Activated CD4-positive, alpha-beta T cell treated with anti-CD3 and anti-CD28 coated beads, Interleukin-2, Interleukin-6, amounts not matched to agents 100 ng/mL and 50 ng/mL, durations not matched to agents 16 hours and 8 hours (primary cell): ENCODE measurements around the gene RNASEH2A.

Experiments used
- DNase-seq: peaks from one replicate; pipeline ENCODE4 v3.0.0-alpha.2; 2020

Gene RNASEH2A

GRCh38 chr19:12783291-12783848, 23.0 kb upstream of the RNASEH2A start:
- DNase-seq: peak; percentile 93

- peak; percentile 60 for DNase-seq
Measured at GRCh38 chr19:12783849-12784393, 22.5 kb upstream of the RNASEH2A start.

- peak; percentile 44 for DNase-seq
Measured at GRCh38 chr19:12784394-12784870, 22.0 kb upstream of the RNASEH2A start.

GRCh38 chr19:12784871-12785430, 21.4 kb upstream of the RNASEH2A start:
- DNase-seq: peak; percentile 49

GRCh38 chr19:12785431-12786031, 20.9 kb upstream of the RNASEH2A start:
- peak; percentile 32 for DNase-seq

- peak; percentile 27 for DNase-seq
Measured at GRCh38 chr19:12786141-12786870, 20.1 kb upstream of the RNASEH2A start.

GRCh38 chr19:12786952-12787351, 19.4 kb upstream of the RNASEH2A start:
- no peak for DNase-seq

- DNase-seq: no peak
Measured at GRCh38 chr19:12787458-12787857, 18.9 kb upstream of the RNASEH2A start.

- DNase-seq: no peak
Measured at GRCh38 chr19:12788042-12788681, 18.2 kb upstream of the RNASEH2A start.

GRCh38 chr19:12788682-12789097, 17.7 kb upstream of the RNASEH2A start:
- peak; percentile 69 for DNase-seq

GRCh38 chr19:12789098-12789903, 17.1 kb upstream of the RNASEH2A start:
- peak; percentile 41 for DNase-seq

GRCh38 chr19:12789904-12790619, 16.3 kb upstream of the RNASEH2A start:
- peak; percentile 99 for DNase-seq

- DNase-seq: peak; percentile 28
Measured at GRCh38 chr19:12790628-12791344, 15.6 kb upstream of the RNASEH2A start.

- DNase-seq: peak; percentile 99
Measured at GRCh38 chr19:12791345-12792050, 14.9 kb upstream of the RNASEH2A start, which contains the start of gene JUNB. JUNB (plus strand) TSS chr19:12791486; CDS start chr19:12791772, 286 bp downstream.

GRCh38 chr19:12792051-12792852, 14.1 kb upstream of the RNASEH2A start:
- DNase-seq: peak; percentile 87

GRCh38 chr19:12792853-12793289, 13.5 kb upstream of the RNASEH2A start:
- DNase-seq: no peak

GRCh38 chr19:12793290-12794195, 12.8 kb upstream of the RNASEH2A start:
- DNase-seq: peak; percentile 97
